GM21526 (cell line): Measurements from ENCODE around the gene TFE3.
A peak's percentile ranks its signal among the peaks of the same experiment; 100 is the strongest.

ENCODE experiments used
- ATAC-seq: cut with Tn5 transposase; IDR thresholded peaks from one replicate; pipeline ENCODE4 v1.9.1; 2021; ENCODE audit warnings: moderate library complexity; ENCODE audit not compliant: unreplicated experiment, low FRiP score

Gene TFE3

GRCh38 chrX:49061916-49062315, 18.8 kb upstream of the TFE3 start:
- no peak for ATAC-seq

- ATAC-seq, result no peak
These were observed 18.3 kb upstream of the TFE3 start for GRCh38 chrX:49061490-49061889.

DNA sequence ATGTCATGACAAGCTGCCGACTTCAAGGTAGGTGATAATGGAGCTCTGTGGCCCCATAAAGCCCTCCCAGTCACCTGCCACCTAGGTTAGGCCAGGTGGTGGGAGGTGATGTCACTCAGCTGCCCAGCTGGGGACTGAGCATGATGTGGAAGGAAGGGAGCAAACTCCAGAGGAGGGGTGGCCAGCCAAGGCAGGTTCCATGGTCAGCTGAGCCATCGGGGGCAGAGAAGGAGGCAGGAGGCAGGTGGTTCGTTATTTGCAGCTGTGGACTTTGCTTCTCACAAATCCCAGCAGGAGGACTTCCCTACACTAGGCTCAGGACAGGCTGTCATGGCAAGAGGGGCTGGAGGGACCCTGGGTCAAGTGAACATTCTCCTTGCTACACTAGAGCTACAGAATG, 17.8 kb upstream of the TFE3 start:
- ATAC-seq, result no peak

- no peak for ATAC-seq
These were observed 16.5 kb upstream of the TFE3 start for GRCh38 chrX:49059681-49060085.

DNA sequence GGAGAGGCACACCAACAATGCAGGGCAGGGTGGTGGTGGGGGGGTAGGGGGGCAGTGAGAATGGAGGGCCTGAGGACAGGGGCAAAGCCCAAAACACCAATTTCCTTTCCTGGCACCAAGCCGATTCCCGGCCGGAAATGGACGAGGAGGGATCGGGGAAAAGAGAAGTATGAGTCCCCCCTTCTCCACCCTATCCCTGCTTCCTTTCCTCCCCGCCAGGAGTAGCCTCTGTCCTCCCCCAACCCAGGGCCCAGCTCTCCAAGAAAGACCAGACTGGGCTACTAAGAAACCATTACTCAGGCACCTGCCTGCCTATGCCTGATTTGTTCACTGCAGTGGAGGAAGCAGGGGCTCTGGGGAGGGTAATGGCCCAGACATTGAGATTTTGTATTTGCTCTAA, 16.0 kb upstream of the TFE3 start:
- no peak for ATAC-seq

- ATAC-seq, result no peak
These were observed 15.6 kb upstream of the TFE3 start, which contains the start of gene CCDC120 for GRCh38 chrX:49058794-49059193. CCDC120 (plus strand) TSS chrX:49058999; CDS start chrX:49062042, 3,043 bp downstream.

DNA sequence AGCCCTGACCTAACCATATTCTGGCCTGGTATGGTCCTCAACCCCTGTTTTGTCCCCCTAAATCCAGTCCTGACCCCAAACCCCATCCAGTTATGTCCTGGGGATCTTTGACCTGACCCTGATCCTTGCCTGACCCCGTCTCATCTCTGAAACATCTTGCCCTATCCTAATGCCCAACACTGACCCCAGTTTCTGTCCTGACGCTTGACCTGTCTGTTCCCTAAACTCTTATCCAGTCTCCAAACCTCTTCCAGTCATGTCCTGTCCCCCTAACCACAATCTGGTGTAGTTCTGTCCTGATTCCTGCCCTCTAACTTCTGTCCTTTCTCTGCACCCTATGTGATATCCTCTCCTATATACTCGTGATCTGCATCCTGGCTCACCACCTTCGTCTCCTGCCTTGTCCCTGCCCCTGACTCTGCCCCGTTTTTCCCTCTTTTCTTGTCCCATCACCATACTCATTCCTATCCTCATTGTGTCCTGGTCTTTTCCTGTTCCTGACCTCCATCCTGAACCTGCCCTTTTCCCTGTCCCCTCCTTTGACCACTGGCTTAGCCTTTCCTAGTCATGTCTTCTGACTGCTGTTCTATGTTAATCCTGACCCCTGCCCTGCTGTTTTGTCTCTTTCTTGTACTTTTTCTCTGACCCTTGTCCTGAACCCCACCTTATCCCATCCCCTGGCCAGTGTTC, 11.1 kb upstream of the TFE3 start:
- no peak for ATAC-seq

GRCh38 chrX:49053223-49054072, 10.3 kb upstream of the TFE3 start:
- no peak for ATAC-seq

DNA sequence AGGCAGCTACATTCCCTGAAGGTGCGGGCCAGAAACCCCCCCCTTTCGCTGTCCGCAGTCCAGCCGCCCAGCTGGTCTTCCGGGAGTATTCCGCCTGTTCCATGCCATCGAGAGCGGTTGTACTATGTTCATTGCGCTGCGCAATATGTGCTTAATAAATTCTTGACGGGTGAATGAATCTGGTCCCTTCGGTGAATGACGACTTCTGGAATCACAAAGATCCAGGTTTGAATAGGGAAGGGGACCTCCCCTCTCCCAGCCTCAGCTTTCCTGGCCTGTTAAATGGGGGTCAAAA, 777 bp upstream of the TFE3 start:
- no peak for ATAC-seq

GRCh38 chrX:49042581-49043219, 457 bp downstream of the TFE3 start:
- peak; percentile 7 for ATAC-seq

DNA sequence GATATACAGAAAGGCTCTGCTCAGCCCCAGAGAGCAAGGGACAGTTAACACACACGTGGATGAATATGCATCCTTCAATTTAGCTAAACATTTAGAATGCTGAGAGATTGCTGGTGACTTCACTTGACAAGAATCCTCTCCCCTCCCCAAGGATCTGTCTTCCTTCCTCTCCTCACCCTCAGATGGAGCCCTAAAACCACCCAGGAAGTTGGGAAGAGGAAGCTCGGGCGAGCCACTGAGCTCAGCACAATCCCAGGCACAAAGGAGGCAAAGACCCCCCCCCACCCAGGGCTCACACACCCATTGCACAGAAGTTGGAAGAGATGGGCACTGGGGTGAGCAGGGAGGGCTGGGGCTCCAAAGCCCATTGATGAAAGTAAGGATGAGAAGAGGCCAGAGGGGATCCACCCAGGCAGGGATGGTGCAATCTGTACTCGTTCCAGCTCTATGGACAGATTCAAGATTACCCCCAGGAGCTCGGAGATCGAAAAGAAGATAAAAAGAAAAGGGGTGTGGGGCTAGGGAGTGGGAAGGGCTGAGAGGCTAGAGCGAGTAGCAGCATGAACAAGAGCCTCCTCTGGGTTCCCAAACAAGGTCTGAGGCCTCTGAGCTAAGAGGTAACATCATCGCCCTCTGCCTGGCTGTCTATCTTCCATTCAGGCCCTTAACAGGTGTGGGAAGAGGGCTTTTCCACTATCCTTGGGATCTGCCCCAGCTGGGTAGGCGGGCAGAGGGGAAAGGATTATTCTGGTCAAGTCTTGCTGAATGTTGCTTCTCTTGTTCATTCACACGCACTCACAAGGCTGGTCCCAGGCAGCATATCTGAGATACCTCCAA, 1.2 kb downstream of the TFE3 start:
- ATAC-seq, result no peak

- no peak for ATAC-seq
These were observed 2.7 kb downstream of the TFE3 start for GRCh38 chrX:49040376-49040955.

- ATAC-seq, result no peak
These were observed 3.4 kb downstream of the TFE3 start for GRCh38 chrX:49039598-49040375.

DNA sequence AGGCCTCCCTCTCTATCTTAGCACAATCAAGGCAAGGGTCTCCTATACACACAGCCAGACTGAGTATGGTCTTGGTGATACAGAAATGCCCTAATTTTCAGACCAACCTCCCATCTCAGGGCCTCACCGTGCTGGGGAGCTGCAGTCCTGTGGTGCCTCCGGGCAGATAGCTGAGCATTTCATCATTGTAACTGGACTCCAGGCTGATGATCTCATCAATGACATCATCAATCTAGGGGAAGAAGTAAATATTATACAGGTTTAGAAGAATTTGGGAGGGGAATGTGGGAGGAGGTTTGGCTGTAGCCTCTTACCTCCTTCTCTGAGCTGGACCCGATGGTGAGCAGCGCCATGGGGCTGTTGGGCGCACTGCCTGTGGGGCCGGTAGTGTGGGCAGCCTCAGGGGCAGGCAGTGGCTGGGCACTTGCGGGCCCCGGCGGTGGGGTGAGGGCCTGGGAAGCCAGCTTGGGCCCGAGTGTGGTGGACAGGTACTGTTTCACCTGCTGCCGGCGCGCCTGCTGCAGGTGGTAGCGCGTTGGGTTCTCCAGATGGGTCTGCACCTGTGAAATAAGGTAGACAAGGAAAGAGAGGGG, 5.2 kb downstream of the TFE3 start:
- no peak for ATAC-seq

DNA sequence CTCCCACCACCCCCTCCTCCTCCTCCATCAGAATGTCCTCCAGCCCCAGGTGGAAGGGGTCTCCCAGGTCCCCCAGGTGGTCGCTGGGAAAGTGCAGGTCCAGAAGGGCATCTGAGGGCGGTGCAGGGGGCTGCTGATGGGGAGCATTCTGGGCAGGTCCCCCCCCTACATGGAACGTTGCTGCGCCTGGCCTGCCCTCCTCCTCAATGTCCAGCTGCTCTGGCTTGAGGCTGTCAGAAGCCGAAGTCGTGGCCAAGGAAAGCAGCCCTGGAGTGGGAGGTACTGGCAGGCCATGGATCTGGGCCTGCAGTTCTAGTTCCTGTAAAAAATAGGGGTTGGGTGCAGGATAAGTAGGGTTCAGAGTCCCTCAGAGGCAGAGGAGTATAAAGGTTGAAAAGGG, 12.9 kb downstream of the TFE3 start:
- no peak for ATAC-seq

DNA sequence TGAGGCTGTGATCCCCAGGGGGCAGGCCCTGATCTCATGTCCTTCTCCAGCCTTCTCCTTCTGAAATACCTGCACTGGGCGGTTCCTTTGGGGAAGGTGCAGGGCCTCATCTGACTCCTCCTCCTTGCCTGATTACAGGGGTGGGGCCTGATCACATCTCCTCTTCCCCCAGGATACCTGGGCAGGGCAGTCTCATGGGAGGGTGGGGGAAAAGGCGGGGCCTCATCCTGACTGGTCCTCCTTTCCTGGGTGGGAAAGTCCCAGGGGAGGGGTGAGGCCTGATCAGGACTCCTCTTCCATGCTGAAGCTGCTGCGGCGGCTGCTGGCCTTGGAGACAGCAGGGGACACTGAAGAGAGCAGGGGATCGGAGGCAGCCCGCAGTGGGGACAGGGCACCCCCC, 13.3 kb downstream of the TFE3 start:
- no peak for ATAC-seq

DNA sequence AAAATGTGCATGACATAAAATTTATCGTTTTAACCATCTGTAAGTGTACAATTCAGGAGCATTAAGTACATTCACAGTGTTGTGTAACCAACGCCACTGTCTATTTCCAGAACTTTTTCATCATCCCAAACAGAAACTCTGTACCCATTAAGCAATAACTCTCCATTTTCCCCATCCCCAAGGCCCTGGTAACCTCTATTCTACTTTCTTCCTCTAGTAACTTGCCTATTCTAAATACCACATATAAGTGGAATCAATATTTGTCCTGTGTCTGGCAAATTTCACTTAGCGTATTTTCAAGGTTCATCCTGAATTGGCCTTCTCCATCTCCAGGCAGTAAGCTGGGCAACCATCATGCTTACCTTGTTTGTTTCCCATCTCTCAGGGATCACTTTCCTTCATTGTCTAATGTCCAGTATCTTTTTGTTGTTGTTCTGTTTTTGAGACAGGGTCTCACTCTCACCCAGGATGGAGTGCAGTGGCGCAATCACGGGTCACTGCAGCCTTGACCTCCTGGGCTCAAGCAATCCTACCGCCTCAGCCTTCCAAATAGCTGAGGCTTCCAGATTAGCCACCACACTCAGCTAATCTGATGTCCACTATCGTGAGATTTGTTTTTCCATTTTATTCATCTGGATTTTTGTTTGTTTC, 23.4 kb downstream of the TFE3 start:
- ATAC-seq, result no peak

DNA sequence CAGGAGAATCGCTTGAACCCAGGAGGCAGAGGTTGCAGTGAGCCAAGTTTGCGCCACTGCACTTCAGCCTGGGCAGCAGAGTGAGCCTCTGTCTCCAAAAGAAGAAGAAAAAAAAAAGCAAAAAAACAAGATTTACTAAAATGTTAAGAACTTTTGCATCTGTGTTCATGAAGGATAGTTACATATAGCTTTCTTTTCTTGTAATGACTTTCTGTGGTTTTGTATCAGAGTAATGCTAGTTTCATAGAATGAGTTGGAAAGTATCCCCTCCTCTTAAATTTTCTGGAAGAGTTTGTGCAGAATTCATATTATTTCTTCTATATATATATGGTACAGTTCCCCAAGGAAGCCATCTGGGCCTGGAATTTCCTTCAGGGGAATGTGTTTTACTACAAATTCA, 24.1 kb downstream of the TFE3 start:
- ATAC-seq, result no peak

DNA sequence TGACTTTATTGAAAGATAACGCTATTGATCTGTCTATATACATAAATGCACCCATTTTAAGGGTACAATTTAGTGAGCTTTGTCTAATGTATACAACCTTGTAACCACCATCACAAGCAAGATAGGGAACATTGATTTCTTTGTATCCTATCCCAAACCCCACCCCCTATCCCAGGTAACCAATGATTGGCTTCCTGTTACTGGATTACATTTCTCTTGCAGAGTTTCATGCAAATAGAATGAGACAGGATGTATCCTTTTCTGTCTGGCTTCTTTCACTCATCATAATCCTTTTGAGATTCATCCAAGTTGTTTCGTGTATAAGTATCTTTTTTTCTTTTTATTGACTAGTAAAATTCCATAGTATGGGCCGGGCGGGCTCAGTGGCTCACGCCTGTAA, 39.5 kb downstream of the TFE3 start:
- ATAC-seq, result no peak
